GM12801 (cell line): ENCODE measurements around the gene TENM4.

Experiments used
- CTCF ChIP-seq: IDR thresholded peaks from one replicate; pipeline ENCODE4 v1.5.1; 2011; ENCODE audit warnings: control low read depth; ENCODE audit not compliant: insufficient read length; ENCODE audit errors: extremely low read depth

The TENM4 gene

GRCh38 chr11:79097246-79097875 is 343.5 kb downstream of the TENM4 start:
- no peak for TF ChIP-seq CTCF

- no peak for TF ChIP-seq CTCF
Observed at GRCh38 chr11:79095424-79095823, 345.4 kb downstream of the TENM4 start.

GRCh38 chr11:79094616-79095015 is 346.2 kb downstream of the TENM4 start:
- no peak for TF ChIP-seq CTCF

GRCh38 chr11:79092791-79093353 is 348.0 kb downstream of the TENM4 start:
- no peak for TF ChIP-seq CTCF

- TF ChIP-seq CTCF = no peak
Observed at GRCh38 chr11:79090191-79090705, 350.6 kb downstream of the TENM4 start.

GRCh38 chr11:79089601-79090000 is 351.2 kb downstream of the TENM4 start:
- no peak for TF ChIP-seq CTCF

- TF ChIP-seq CTCF = no peak
Observed at GRCh38 chr11:79088967-79089366, 351.9 kb downstream of the TENM4 start.
